Measurements from ENCODE around the gene CLDN20.

Gene CLDN20

GRCh38 chr6:155245193-155245592, 18.6 kb upstream of the CLDN20 start:
- Histone ChIP-seq H3K27me3 (ENCODE audit: low read depth, low read length) (no peaks in the 10 kb centered on the region), H3K9ac (ENCODE audit: low read length) (no peak overlapping the region), H3K4me2 (ENCODE audit: low read length) (no peak overlapping the region), H3K9me3 (ENCODE audit: insufficient read depth, low read length) (no peaks in the 10 kb centered on the region), H4K20me1 (ENCODE audit: insufficient read depth, low read length) (no peaks in the 10 kb centered on the region), H3K36me3 (replicated peaks; ENCODE audit: low read depth, low read length) (no peaks in the 10 kb centered on the region), H3K4me3 (ENCODE audit: low read length) (no peak overlapping the region), H3K27ac (ENCODE audit: low read length) (no peak overlapping the region), H3K4me1 (ENCODE audit: low read length) (peaks cover 12% of the 10 kb centered on the region), H3K79me2 (ENCODE audit: low read length) (no peaks in the 10 kb centered on the region), H2AFZ (ENCODE audit: low read depth, low read length) (no peak overlapping the region)
- TF ChIP-seq EZH2phosphoT487 (IDR thresholded peaks at IDR 0.05; ENCODE audit: low read depth) (no peak), CTCF (IDR thresholded peaks at IDR 0.05; ENCODE audit: low read depth, low read length) (no peak)

DNA sequence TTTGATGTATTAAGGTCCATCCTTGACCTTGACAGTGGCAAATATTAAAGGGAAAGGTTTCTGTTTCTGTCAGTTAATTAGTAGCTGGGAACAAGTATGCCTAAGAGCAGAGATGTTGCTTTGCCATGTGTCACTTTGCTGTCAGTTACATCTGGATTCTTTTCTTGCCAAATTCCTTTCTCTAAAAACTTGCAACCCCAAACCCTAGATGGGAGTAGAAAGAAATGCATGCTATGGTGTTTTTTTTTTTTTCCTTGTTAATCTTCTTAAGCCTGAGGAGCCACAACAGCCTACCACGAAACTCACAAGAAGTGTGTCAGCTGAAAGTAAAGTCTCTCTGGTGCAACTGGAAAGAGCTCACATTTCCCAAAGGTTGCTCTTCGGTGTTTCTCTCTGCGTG, 18.0 kb upstream of the CLDN20 start:
- Histone ChIP-seq H3K36me3 (replicated peaks; ENCODE audit: low read depth, low read length) (no peaks in the 10 kb centered on the region), H3K9ac (ENCODE audit: low read length) (no peak overlapping the region), H3K4me3 (ENCODE audit: low read length) (no peak overlapping the region), H3K4me2 (ENCODE audit: low read length) (no peak overlapping the region), H2AFZ (ENCODE audit: low read depth, low read length) (no peak overlapping the region), H4K20me1 (ENCODE audit: insufficient read depth, low read length) (no peaks in the 10 kb centered on the region), H3K27me3 (ENCODE audit: low read depth, low read length) (no peaks in the 10 kb centered on the region), H3K4me1 (ENCODE audit: low read length) (peaks cover 12% of the 10 kb centered on the region), H3K79me2 (ENCODE audit: low read length) (no peaks in the 10 kb centered on the region), H3K9me3 (ENCODE audit: insufficient read depth, low read length) (no peaks in the 10 kb centered on the region), H3K27ac (ENCODE audit: low read length) (no peak overlapping the region)
- TF ChIP-seq CTCF (IDR thresholded peaks at IDR 0.05; ENCODE audit: low read depth, low read length) (no peak), EZH2phosphoT487 (IDR thresholded peaks at IDR 0.05; ENCODE audit: low read depth) (no peak)

- H3K9ac ChIP-seq (ENCODE audit: low read length): no peak overlapping the region
- no peaks in the 10 kb centered on the region for H3K36me3 ChIP-seq (replicated peaks; ENCODE audit: low read depth, low read length)
- H4K20me1 ChIP-seq (ENCODE audit: insufficient read depth, low read length): no peaks in the 10 kb centered on the region
- no peaks in the 10 kb centered on the region for H3K27me3 ChIP-seq (ENCODE audit: low read depth, low read length)
- H3K9me3 ChIP-seq (ENCODE audit: insufficient read depth, low read length): no peaks in the 10 kb centered on the region
- H3K4me1 ChIP-seq (ENCODE audit: low read length): peaks cover 12% of the 10 kb centered on the region
- H3K4me2 ChIP-seq (ENCODE audit: low read length): no peak overlapping the region
- H3K4me3 ChIP-seq (ENCODE audit: low read length): no peak overlapping the region
- H2AFZ ChIP-seq (ENCODE audit: low read depth, low read length): no peak overlapping the region
- H3K79me2 ChIP-seq (ENCODE audit: low read length): no peaks in the 10 kb centered on the region
- H3K27ac ChIP-seq (ENCODE audit: low read length): no peak overlapping the region
- TF ChIP-seq CTCF (IDR thresholded peaks at IDR 0.05; ENCODE audit: low read depth, low read length) (no peak), EZH2phosphoT487 (IDR thresholded peaks at IDR 0.05; ENCODE audit: low read depth) (no peak)
Observed at GRCh38 chr6:155246825-155247224, 17.0 kb upstream of the CLDN20 start.

DNA sequence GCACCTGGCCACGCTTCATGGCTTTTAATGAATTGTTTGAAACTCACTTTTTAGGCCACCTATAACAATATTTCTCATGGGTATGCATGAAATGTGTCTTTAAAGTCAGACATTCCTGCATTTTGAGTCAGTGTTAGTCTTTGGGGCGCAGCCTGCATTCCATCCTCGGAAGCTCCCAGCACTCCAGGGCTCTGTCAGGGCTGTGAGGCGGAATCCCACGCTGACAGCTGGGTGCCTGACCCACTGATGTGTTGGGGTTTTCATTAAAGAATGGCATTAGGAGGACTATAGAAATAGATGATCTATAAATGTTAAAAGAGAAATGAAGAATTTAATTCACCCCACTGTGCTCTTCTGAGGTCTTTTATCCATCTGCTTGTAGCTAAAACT, 16.2 kb upstream of the CLDN20 start:
- H3K27me3 ChIP-seq (ENCODE audit: low read depth, low read length): no peaks in the 10 kb centered on the region
- no peak for TF ChIP-seq CTCF (IDR thresholded peaks at IDR 0.05; ENCODE audit: low read depth, low read length)
- TF ChIP-seq EZH2phosphoT487 (IDR thresholded peaks at IDR 0.05; ENCODE audit: low read depth): no peak
- no peaks in the 10 kb centered on the region for H3K9me3 ChIP-seq (ENCODE audit: insufficient read depth, low read length)
- peak overlapping the region; percentile 75 for H3K4me2 ChIP-seq (ENCODE audit: low read length)
- H2AFZ ChIP-seq (ENCODE audit: low read depth, low read length): no peak overlapping the region
- H3K27ac ChIP-seq (ENCODE audit: low read length): peak overlapping the region; percentile 88
- H4K20me1 ChIP-seq (ENCODE audit: insufficient read depth, low read length): no peaks in the 10 kb centered on the region
- H3K36me3 ChIP-seq (replicated peaks; ENCODE audit: low read depth, low read length): peaks cover 2% of the 10 kb centered on the region
- peaks cover 12% of the 10 kb centered on the region for H3K4me1 ChIP-seq (ENCODE audit: low read length)
- H3K4me3 ChIP-seq (ENCODE audit: low read length): peak overlapping the region; percentile 76
- H3K79me2 ChIP-seq (ENCODE audit: low read length): no peaks in the 10 kb centered on the region
- peak overlapping the region; percentile 63 for H3K9ac ChIP-seq (ENCODE audit: low read length)

Data from OCI-LY3 (cell line).